Measurements from ENCODE around the gene ID1. TPM values are rescaled to one million over a fixed set of nuclear protein-coding genes. Genes with fewer than 3 reads are reported as not detected.
"Not testable (repeated sequence)": the region's sequence is repeated elsewhere in the genome, so short reads cannot be mapped to it uniquely, and the experiment has no call there.

The ID1 gene
- total RNA-seq, 2 donors from 2014 or later, result 103 to 222 TPM

DNA sequence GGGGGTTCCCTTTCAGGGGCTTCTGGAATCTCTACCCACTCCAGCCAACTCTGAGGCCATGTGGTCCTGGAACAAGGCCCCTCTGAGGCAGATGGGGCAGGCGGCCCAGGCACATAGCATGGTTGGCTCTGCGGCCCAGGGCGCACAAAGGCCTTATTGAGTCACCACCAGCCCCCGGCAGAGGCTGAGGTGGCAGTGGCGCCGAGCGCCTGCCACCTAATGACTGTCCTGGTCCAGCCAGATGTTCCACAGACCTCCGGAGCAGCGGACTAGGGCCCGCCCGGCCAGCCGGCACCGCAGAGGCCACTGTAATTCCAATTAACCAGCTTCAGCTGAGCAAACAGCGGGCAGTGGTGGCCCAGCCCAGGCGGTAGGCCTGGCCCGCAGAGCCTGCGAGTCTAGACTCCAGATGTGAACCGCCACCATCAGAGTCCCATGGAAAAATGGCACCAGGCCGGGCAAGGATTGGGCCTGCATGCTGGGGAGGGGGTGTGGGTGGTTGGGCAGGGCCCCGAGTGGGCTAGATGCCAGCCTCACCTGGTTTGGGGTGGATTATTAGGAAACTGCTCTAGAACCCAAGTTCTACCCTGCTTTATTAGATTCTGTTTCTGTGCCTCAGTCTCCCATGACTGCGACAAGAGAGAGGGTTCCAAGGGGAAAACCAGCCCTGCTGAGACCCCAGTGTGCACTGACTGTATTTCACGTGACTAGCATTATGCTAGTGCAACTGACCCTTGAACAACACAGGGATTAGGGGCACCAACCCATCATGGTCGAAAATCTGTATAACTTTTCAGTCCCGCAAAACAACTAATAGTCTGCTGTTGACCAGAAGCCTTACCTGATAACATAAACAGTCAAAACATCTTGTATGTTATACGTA, 34.1 kb upstream of the ID1 start:
- intact Hi-C loops (cut with DNase I), result loop anchor here (2.0 to 5.0 kb wide), 2 partner anchors 42 to 141 kb away; no protein-coding TSS in a partner anchor
- ATAC-seq (no peak), DNase-seq (no peak)

DNA sequence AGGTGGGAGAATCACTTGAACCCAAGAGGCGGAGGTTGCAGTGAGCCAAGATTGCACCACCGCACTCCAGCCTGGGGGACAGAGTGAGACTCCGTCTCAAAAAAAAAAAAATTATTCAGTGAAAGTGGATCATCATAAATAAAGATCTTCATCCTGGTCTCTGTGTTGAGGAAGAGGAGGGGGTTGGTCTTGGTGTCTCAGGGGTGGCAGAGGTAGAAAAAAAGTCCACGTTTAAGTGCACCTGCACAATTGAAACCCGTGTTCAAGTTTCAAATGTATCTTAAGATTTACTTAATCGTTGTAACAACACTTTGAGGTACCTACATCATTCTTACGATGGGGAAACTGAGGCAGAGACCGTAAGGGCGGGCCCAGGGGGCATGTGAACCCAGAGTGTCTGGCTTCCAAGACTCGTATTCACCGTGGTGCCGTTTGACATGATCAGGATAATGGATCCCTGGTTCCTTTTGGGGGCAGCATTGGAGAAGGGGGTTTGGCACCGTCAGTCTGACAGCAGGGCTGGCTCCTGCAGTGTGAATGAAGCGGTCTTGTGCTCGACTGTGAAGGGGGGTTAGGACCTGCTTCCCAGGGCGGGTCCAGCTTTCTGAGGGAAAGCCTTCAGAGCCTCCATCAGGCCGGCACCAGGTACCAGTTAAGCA, 32.9 kb upstream of the ID1 start:
- ATAC-seq, result peak; percentile 7 to 23
- no peak for DNase-seq
- intact Hi-C loops (cut with DNase I), result loop anchor here (2.0 to 5.0 kb wide), 2 partner anchors 33 to 140 kb away; partner anchors contain the start of gene ID1 (in 1 of the 2)

DNA sequence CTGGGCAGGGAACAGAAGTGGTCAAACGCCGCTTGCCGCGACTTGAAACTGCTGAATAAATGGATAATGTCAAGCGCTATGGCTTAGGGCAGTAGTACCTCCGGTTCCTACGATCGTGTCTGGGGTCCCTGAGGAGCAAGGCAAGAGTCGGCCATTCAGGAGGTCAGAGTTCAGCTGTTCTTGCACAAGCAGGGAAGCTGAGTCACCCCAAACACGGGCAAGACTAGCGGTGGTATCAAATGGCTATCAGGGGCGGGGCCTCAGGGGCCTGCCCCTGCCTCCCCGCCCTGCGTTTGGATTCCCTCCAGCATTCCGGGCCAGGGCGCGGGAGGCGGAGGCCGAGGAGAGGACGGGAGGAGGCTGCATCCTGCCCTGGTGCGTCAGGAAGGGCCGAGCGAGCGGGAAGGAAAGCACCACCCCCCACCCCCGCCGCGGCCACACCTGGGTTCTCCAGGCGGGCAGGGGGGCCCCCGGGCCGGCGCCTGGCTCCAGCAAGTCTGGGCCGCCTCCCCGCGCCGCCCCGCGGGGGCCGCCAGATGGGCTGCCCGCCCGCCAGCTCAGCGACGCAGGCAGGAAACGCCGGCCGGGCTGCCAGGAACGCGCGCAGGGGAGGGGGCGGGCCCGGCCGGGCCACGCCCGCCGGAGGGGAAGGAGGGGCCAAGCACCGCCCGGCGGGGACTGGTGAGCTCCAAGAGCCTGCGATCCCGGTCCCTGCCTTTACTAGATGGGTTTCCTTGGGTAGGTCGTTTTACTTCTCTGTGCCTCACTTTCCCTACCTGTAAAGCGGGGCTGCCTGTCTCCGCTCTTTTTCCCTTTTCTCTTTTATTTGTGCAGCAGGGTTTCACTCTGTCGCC, 32.2 kb upstream of the ID1 start:
- intact Hi-C loops (cut with DNase I), result loop anchor here (2.0 to 5.0 kb wide), 2 partner anchors 32 to 139 kb away; partner anchors contain the start of gene ID1 (in 1 of the 2)
- DNase-seq, result peak; percentile 96
- ATAC-seq, result peak; percentile 88 to 92

DNA sequence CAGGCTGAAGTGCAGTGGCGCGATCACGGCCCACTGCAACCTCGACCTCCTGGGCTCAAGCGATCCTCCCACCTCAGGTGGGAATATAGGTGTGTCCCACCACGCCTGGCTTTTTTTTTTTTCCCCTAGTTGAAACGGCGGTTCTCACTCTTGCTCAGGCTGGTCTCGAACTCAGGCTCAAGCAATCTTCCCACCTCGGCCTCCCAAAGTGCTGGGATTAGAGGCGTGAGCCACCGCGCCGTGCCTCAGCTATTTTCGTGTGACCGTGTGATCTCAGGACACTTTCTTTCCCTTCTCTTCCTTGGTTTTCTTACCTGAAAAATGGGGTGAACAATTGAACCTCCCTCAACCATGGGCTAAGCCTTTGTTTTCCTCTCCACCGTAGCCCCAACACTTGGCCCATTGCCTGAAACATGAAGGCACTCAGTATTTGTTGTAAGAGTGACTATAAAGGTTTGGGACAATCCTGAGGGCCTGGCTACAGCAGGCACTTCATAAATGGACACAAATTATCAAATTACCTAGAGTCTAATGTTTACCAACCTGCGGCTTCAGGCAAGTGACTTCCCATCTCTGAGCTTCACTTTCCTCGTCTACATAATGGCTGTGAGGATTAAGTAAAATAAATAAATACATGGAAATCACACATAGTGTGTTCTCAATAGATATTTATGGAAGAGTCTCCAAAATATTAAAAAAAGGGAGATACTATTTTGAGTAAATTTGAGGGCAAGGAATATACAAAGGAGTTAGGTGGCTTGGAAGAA, 31.4 kb upstream of the ID1 start:
- no peak for DNase-seq
- intact Hi-C loops (cut with DNase I), result loop anchor here (2.0 to 5.0 kb wide), 2 partner anchors 31 to 139 kb away; partner anchors contain the start of gene ID1 (in 1 of the 2)
- ATAC-seq, result no peak

DNA sequence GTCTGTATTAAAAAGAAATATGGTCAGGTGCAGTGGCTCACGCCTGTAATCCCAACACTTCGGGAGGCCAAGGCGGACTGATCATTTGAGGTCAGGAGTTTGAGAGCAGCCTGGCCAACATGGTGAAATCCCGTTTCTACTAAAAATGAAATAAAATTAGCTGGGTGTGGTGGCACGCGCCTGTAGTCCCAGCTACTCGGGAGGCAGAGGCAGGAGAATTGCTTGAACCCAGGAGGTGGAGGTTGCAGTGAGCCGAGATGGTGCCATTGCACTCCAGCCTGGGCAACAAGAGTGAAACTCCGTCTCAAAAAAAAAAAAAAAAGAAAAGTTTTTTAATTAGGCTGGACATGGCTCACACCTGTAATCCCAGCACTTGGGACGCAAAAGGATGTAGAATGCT, 30.1 kb upstream of the ID1 start:
- DNase-seq, ATAC-seq: not testable (repeated sequence)
- intact Hi-C loops (cut with DNase I), result loop anchor here in 1 of 2 donors (5.0 kb wide), 1 partner anchor 137 kb away; no protein-coding TSS in a partner anchor

DNA sequence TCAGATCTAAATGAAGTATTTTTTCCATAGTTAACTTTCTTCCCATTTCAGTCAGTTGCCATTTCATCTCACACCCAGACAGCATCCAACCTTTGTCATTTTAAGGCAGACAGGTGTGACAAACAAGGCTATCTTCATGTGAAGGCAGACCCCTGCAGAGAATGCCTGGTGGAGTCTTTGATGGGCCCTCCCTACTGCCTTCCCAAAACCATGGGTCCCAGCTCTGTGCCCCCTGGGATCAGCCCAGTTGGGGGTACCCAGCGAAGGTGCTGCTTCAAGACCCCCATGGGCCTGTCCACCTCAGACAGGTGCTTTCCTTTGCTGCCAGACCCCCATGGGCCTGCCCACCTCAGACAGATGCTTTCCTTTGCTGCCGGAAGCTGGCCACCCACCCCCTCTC, 28.3 kb upstream of the ID1 start:
- ATAC-seq (no peak), DNase-seq (no peak)
- intact Hi-C loops (cut with DNase I), result no loop called here

DNA sequence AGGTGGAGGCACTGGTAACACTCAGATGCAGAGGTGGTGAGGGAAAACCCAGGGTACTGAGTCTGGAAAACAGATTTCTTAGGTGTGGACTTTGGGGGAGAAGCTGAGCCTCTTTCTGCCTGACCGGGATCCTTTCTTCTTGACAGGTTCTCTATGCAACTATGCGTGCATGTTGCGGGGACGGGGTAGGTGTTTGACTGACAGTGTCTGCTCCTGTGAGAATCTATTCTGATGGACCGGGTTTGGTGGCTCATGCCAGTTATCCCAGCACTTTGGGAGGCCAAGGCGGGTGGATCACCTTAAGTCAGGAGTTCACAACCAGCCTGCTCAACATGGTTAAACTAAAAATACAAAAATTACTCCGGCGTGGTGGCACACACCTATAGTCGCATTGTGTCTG, 27.9 kb upstream of the ID1 start:
- intact Hi-C loops (cut with DNase I), result no loop called here
- no peak for ATAC-seq
- DNase-seq, result no peak

DNA sequence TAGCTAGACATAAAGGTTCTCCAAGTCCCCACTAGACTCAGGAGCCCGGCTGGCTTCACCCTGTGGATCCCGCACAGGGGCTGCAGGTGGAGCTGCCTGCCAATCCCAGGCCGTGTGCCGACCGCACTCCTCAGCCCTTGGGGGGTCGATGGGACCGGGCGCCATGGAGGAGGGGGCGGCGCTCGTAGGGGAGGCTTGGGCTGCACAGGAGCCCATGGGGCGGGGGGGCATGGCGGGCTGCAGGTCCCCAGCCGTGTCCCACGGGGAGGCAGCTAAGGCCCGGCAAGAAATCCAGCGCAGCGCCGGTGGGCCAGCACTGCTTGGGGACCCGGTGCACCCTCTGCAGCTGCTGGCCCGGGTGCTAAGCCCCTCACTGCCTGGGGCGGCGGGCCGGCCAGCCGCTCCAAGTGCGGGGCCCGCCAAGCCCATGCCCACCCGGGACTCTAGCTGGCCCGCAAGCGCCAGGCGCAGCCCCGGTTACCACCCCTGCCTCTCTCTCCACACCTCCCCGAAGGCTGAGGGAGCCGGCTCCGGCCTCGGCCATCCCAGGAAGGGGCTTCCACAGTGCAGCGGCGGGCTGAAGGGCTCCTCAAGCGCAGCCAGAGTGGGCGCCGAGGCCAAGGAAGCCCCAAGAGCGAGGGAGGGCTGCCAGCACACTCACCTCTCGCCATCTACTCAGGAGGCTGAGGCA, 26.5 kb upstream of the ID1 start:
- intact Hi-C loops (cut with DNase I), result no loop called here
- DNase-seq (no peak), ATAC-seq (no peak)

DNA sequence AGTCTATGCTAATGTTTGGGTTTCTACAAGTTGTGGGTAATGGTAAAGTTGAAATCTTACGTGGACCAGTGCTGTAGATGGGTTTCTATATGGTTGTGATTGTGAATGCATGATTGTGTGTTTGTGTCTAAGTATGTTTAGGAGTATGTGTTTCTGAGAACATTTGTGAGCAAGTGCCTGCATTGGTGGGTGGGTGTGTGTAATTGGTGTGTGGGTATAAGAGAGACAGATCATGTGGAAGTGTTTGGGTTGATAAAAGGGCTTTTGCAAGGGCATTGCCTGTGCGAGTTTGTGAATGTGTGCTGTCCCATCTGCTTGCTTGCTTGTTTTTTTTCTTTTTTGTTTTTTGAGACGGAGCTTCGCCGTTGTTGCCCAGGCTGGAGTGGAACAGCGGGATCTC, 25.8 kb upstream of the ID1 start:
- ATAC-seq (no peak), DNase-seq (no peak)
- intact Hi-C loops (cut with DNase I), result no loop called here

DNA sequence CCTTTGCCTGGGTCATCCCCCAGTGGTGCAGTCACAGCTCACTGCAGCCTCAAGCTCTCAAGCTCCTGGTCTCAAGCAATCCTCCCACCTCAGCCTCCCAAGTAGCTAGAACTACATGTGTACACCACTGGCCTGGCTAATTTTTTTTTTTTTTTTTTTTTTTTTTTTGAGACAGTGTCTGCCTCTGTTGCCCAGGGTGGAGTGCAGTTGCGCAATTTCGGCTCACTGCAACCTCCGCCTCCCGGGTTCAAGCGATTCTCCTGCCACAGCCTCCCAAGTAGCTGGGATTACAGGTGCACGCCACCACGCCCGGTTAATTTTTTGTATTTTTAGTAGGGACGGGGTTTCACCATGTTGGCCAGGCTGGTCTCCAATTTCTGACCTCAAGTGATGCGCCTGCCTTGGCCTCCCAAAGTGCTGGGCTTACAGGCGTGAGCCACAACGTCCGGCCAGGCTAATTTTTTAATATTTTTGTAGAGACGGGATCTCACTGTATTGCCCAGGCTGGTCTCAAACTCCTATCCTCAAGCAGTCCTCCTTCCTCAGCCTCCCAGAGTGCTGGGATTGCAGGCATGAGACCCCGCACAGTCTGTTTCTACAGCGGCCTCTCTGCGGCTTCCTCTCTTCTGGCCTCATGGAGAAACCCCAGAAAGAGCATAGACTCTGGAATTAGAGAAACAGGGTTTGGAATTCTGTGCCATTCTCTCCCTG, 25.0 kb upstream of the ID1 start:
- intact Hi-C loops (cut with DNase I); DNase-seq; ATAC-seq: not testable (repeated sequence)

DNA sequence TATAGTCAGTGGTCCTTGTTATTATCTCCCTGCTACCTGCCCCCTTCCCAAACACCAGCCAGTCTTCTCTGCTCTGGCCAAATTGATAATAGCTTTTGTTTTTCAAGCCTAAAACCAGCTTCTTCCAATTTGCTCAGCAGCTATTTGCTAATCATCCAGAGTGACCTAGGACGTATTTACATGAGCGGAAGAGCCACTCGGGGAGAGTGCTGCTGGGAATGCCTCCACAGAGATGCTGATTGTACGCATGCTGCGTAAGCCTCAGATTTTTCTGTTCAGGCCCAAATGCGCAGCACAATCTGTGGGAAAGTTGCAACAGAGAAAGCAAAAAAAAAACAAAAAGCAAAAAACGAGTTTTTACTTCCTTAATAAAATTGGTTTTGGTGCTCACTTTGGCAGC, 24.4 kb upstream of the ID1 start:
- intact Hi-C loops (cut with DNase I), result no loop called here
- no peak for ATAC-seq
- no peak for DNase-seq

DNA sequence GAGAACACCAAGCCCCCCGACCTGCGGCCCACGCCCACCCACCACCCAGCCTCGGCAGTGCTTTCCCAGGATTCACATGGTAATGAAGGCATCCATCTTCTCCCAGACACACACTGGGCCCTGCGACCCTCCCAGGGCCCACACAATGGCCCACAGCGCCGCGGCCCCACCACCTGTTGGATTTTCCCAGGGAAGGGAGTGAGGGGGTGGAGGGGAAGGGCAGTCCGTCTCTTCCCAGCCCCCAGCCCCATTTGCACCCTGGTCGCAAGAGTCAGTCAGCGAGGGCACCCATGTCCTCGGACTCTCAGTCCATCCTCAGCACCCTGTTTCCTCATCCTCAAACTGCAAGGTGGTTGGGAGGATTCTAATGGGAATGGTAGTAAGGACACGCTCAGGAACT, 23.7 kb upstream of the ID1 start:
- intact Hi-C loops (cut with DNase I), result no loop called here
- DNase-seq (no peak), ATAC-seq (no peak)

DNA sequence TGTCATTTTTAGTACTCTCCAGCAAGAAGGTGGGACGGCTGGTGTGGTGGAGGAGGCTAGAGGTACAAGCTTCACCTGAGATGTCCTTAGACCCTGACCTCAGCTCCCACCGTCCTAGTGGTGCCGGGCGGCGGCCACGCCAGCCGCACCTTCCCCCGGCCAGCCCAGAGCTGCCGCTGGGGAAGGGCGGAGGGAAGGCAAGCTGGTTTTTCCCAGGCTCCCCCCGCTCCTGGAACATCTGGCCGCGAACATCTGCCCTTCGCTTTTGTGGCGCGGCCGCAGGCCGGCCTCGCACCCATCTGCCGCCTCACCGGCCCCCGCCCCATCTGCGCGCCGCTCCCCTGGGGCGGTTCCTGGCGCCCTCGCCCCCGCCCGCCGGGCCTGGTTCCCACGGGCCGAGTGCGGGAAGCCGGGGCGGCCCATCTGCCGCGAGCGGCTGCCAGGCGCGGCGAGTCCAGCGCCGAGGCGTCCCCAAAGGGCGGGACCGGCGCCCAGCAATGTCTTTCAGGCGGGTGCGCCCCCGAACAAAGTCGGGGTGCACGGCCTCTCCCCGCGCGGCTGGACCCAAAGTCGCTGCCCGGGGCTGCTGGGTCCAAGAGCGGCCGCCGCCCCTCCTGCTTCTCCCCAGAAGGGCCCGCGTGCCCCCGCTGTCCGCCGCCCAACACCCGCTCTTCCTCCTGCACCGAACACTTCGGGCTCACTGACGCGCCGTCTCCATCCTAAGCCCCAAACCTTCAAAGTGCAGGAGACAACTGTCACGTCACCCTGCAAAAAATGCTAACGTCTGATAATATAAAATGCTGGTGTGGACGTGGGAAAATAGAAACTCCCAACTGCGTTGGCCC, 17.3 kb upstream of the ID1 start:
- peak; percentile 74 for DNase-seq

DNA sequence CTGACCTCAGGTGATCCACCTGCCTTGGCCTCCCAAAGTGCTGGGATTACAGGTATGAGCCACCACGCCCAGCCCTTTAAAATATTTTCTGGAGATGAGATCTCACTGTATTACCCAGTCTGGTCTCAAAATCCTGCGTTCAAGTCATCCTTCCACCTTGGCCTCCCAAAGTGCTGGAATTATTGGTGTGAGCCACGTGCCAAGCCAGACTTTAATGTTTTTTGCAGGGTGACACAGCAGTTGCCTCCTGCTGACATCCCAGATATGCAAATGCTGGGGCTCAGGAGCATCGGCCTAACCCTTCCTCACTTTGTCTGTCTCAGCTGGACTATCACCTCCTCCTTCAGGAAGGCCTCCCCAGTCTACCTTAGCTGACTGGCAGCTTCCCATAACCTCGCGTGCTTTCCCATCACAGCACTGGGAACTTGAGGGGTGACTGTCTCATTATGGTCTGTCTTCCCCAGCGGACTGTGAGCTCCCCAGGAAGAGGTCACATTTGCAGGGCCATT, 14.3 kb upstream of the ID1 start:
- DNase-seq (no peak), ATAC-seq (no peak)
- intact Hi-C loops (cut with DNase I), result no loop called here

More for the DNA sequence above, 17.3 kb upstream of the ID1 start:
- intact Hi-C loops (cut with DNase I), result no loop called here
- peak; percentile 92 to 94 for ATAC-seq

DNA sequence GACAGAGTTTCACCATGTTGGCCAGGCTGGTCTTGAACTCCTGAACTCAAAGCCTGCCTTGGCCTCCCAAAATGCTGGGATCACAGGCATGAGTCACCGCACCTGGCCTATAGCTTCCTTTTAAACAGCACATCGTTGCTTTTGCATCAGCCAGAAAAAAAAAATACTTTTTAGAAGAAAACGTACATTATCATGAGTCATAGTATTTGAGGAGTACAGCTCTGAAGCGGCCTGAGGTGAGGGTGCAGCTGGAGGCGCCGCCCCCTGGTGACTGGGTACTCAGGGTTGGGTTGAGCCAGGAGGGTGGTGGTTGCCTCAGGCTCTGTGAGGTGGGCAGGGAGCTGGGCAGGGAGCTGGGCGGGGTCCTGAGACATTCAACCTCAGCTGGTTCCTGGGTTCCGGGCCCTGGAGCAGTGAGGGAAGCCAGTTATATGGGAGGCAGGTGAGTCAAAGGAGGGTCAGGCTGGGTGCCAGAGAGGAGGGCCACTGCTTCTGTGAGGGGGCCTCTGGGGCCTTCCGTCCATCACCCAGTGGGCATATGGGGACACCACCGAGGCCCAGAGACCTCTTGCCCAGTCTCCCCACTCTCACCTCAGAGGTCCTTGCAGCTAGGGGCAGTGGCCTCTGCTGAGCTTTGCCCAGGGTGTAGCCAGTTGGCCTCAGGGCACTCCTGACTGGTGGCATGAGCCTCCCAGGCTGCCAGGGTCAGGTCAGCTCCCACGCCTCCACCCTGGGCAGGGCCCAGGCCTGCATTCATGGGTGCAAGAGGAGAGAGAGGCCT, 11.7 kb upstream of the ID1 start:
- intact Hi-C loops (cut with DNase I), result no loop called here
- ATAC-seq (peak; percentile 10 to 79), DNase-seq (peak; percentile 59)
